GM12872 (cell line): ENCODE measurements around the gene RABGAP1.

Experiments used
- TF ChIP-seq, protein P1 (sequence below): IDR thresholded peaks from 3 replicates; pipeline ENCODE4 v1.5.1; 2011; ENCODE audit warnings: low read depth, mild to moderate bottlenecking, low read length, moderate library complexity; ENCODE audit not compliant: insufficient read depth

The RABGAP1 gene

DNA sequence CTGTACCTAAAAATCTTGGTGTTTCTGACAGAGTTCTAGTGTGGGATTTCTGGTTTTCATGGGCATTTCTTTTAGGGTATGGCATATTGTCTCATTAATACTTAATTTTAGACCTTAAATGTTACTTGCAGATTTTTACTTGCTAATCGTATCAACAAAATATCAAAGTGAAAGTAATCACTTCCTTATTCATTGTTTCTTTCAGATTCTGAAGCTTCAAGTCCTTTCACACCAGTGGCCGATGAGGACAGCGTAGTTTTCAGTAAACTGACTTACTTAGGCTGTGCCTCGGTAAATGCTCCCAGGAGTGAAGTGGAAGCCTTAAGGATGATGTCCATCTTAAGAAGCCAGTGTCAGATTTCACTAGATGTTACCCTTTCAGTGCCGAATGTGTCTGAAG, 45.2 kb downstream of the RABGAP1 start:
- TF ChIP-seq, protein P1, sequence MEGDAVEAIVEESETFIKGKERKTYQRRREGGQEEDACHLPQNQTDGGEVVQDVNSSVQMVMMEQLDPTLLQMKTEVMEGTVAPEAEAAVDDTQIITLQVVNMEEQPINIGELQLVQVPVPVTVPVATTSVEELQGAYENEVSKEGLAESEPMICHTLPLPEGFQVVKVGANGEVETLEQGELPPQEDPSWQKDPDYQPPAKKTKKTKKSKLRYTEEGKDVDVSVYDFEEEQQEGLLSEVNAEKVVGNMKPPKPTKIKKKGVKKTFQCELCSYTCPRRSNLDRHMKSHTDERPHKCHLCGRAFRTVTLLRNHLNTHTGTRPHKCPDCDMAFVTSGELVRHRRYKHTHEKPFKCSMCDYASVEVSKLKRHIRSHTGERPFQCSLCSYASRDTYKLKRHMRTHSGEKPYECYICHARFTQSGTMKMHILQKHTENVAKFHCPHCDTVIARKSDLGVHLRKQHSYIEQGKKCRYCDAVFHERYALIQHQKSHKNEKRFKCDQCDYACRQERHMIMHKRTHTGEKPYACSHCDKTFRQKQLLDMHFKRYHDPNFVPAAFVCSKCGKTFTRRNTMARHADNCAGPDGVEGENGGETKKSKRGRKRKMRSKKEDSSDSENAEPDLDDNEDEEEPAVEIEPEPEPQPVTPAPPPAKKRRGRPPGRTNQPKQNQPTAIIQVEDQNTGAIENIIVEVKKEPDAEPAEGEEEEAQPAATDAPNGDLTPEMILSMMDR = no peak

DNA sequence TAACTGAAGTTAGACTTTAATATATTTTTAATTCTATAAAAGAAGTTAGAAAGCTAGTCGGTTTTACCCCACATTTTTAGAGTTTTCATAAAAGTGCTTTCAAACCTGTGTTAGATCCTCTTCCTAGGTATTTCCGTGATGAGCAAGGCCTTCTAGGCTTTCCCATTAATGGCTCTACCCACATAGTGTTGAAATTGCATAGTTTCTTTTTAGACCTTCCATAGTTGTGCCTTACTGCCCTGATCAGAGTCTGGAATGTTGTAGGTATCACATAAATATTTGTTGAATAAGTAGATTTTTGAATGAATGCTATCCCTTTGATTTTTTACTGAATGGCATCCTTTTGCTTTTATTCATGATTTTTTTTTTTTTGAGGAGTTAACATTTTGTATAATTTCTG, 47.3 kb downstream of the RABGAP1 start:
- TF ChIP-seq, protein P1 = no peak

DNA sequence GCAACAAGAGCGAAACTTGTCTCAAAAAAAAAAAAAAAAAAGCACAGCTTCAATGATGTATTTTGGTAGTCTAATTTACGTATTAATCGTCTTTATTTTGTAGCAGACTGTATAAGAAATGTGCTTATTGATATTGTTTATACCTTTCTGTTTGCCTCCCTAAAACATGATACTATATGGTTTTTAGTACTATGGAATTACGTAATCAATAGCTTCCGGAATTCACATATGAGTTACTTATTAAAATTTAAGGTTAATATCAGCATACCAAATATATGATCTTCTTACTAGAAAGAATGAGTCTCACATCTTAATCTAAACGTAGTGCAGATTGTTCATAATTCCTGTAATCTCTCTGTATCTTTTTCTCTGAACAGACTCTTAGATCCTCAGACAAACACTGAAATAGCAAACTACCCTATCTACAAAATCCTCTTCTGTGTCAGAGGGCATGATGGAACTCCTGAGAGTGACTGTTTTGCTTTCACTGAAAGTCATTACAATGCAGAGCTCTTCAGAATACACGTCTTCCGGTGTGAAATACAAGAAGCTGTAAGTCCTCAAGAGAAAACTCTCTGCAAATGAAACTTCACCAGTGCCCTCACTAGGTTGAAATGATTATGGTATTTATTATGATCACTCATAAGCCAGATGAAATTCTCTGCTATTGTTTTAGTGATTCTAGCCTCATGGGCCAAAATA, 48.3 kb downstream of the RABGAP1 start:
- TF ChIP-seq, protein P1 = no peak

GRCh38 chr9:122991370-122991830, 50.6 kb downstream of the RABGAP1 start:
- TF ChIP-seq, protein P1 = peak; percentile 56

GRCh38 chr9:122996586-122996985, 55.8 kb downstream of the RABGAP1 start:
- TF ChIP-seq, protein P1 = no peak

GRCh38 chr9:122998448-122998847, 57.6 kb downstream of the RABGAP1 start:
- TF ChIP-seq, protein P1 = no peak

GRCh38 chr9:123000371-123001068, 59.7 kb downstream of the RABGAP1 start:
- TF ChIP-seq, protein P1 = no peak
